Inflammatory macrophage treated with lipopolysaccharide for 4 hours (primary cell): Measurements from ENCODE around the gene YIPF7.

Source experiments
- DNase-seq: peaks from one replicate; pipeline ENCODE4 v3.0.0-alpha.2; 2020

Gene YIPF7

GRCh38 chr4:44651425-44651824, at the start of gene YIPF7:
Gene YIPF7 (minus strand): TSS chr4:44651625. CDS start chr4:44650100, 1,525 bp downstream.
- no peak for DNase-seq

GRCh38 chr4:44701037-44701436, 49.6 kb upstream of the YIPF7 start:
- no peak for DNase-seq

GRCh38 chr4:44700427-44700826, 49.0 kb upstream of the YIPF7 start:
- DNase-seq, result no peak

GRCh38 chr4:44684648-44685047, 33.2 kb upstream of the YIPF7 start:
- no peak for DNase-seq

GRCh38 chr4:44679060-44679459, 27.6 kb upstream of the YIPF7 start:
- no peak for DNase-seq

- peak; percentile 92 for DNase-seq
Observed at GRCh38 chr4:44678094-44679041, 26.9 kb upstream of the YIPF7 start, which contains the start of gene GUF1. Gene GUF1 (plus strand): TSS chr4:44678420. CDS start chr4:44678623, 203 bp downstream.

GRCh38 chr4:44675366-44675765, 23.9 kb upstream of the YIPF7 start:
- no peak for DNase-seq

- DNase-seq, result no peak
Observed at GRCh38 chr4:44674471-44674870, 23.0 kb upstream of the YIPF7 start.

- no peak for DNase-seq
Observed at GRCh38 chr4:44671636-44672035, 20.2 kb upstream of the YIPF7 start.

GRCh38 chr4:44670506-44671199, 19.2 kb upstream of the YIPF7 start:
- no peak for DNase-seq

GRCh38 chr4:44668526-44668925, 17.1 kb upstream of the YIPF7 start:
- DNase-seq, result no peak

- no peak for DNase-seq
Observed at GRCh38 chr4:44663539-44664263, 12.3 kb upstream of the YIPF7 start.

- peak; percentile 46 for DNase-seq
Observed at GRCh38 chr4:44662623-44663005, 11.2 kb upstream of the YIPF7 start.

GRCh38 chr4:44661940-44662622, 10.7 kb upstream of the YIPF7 start:
- DNase-seq, result no peak

GRCh38 chr4:44660396-44660795, 9.0 kb upstream of the YIPF7 start:
- no peak for DNase-seq

GRCh38 chr4:44652002-44652401, 577 bp upstream of the YIPF7 start:
- DNase-seq, result no peak

GRCh38 chr4:44646151-44646550, 5.3 kb downstream of the YIPF7 start:
- no peak for DNase-seq

GRCh38 chr4:44638091-44638490, 13.3 kb downstream of the YIPF7 start:
- DNase-seq, result no peak

- no peak for DNase-seq
Observed at GRCh38 chr4:44632733-44633132, 18.7 kb downstream of the YIPF7 start.

GRCh38 chr4:44632089-44632488, 19.3 kb downstream of the YIPF7 start:
- DNase-seq, result no peak

GRCh38 chr4:44629280-44629866, 22.1 kb downstream of the YIPF7 start:
- DNase-seq, result peak; percentile 45

GRCh38 chr4:44623676-44624075, 27.7 kb downstream of the YIPF7 start:
- no peak for DNase-seq
